H1 (cell line): Measurements from ENCODE around the gene PPP2R2C. TPM values are rescaled to one million over a fixed set of nuclear protein-coding genes. Genes with fewer than 3 reads are reported as not detected.

Source experiments
- CTCF ChIA-PET: fragments of 300-600 bp; sonication (Branson Sonifier 250); formaldehyde crosslinking; loops from one replicate; lab custom pipeline; 2021; ENCODE audit not compliant: partially characterized antibody; lab: Charles Lee
- POLR2A ChIA-PET: fragments of 300-600 bp; sonication (Branson Sonifier 250); formaldehyde crosslinking; loops from one replicate; lab custom pipeline; 2021; ENCODE audit warnings: inconsistent platforms; ENCODE audit not compliant: partially characterized antibody; lab: Charles Lee
- DNase-seq, 2 experiments: peaks; one replicate each; pipeline versions ENCODE4 v3.0.0 to v3.0.0-alpha.2; 2010 to 2022; ENCODE audit warnings: low spot score in 2 of 2, low read depth in 1 of 2, mixed read lengths in 1 of 2
- FAIRE-seq: peaks from 2 replicates; lab custom pipeline; 2011; peaks lifted over from hg19 to GRCh38; lab: Jason Lieb, UNC
- H2AFZ ChIP-seq: 2 replicates; pipeline ENCODE4 v1.8.1; 2012; ENCODE audit warnings: low read length, inconsistent platforms
- H2AK5ac ChIP-seq: 2 replicates; pipeline ENCODE4 v1.6.1; 2013; ENCODE audit warnings: low read depth, low read length
- H2BK120ac ChIP-seq: replicated peaks from 2 replicates; pipeline ENCODE3; 2013; ENCODE audit warnings: low read depth, low read length, inconsistent platforms
- H2BK12ac ChIP-seq: 2 replicates; pipeline ENCODE4 v1.6.1; 2013; ENCODE audit warnings: low read depth, low read length
- H2BK15ac ChIP-seq: 2 replicates; pipeline ENCODE4 v1.6.1; 2013; ENCODE audit warnings: low read length
- H2BK20ac ChIP-seq: 2 replicates; pipeline ENCODE4 v1.6.1; 2013; ENCODE audit warnings: low read length
- H2BK5ac ChIP-seq: 2 replicates; pipeline ENCODE4 v1.6.1; 2013; ENCODE audit warnings: low read depth, low read length
- H3K14ac ChIP-seq: 2 replicates; pipeline ENCODE4 v1.6.1; 2013; ENCODE audit warnings: inconsistent platforms; ENCODE audit not compliant: insufficient read length
- H3K18ac ChIP-seq: 2 replicates; pipeline ENCODE4 v1.6.1; 2013; ENCODE audit warnings: low read length; ENCODE audit errors: extremely low read depth
- H3K23ac ChIP-seq: 2 replicates; pipeline ENCODE4 v1.6.1; 2013; ENCODE audit warnings: inconsistent platforms; ENCODE audit not compliant: insufficient read length
- H3K23me2 ChIP-seq: 2 replicates; pipeline ENCODE4 v1.6.1; 2013; ENCODE audit warnings: low read depth, low read length
- H3K27ac ChIP-seq: 2 replicates; pipeline ENCODE4 v1.6.1; 2011; ENCODE audit warnings: low read depth, low read length, inconsistent platforms
- H3K27me3 ChIP-seq, 4 experiments: replicated peaks in 1 of 4; 1 replicate in 1 of 4; 2 replicates in 3 of 4; pipeline versions ENCODE4 v1.6.1 to v1.8.1; 2011 to 2013; ENCODE audit warnings: low read length in 3 of 4, mild to moderate bottlenecking in 3 of 4, inconsistent platforms in 2 of 4, mixed read lengths in 2 of 4, moderate library complexity in 1 of 4; ENCODE audit not compliant: control insufficient read depth in 3 of 4, insufficient read depth in 3 of 4; ENCODE audit errors: extremely low read depth in 1 of 4
- H3K36me3 ChIP-seq, 4 experiments: 2 replicates each; pipeline versions ENCODE4 v1.6.1 to v1.8.1; 2011 to 2013; ENCODE audit warnings: mild to moderate bottlenecking in 4 of 4, low read length in 3 of 4, moderate library complexity in 2 of 4, control low read depth in 1 of 4, inconsistent platforms in 1 of 4; ENCODE audit not compliant: insufficient read depth in 4 of 4, control insufficient read depth in 2 of 4
- H3K4ac ChIP-seq: replicated peaks from 2 replicates; pipeline ENCODE3; 2013; ENCODE audit warnings: low read length, low read depth, mixed read lengths, inconsistent platforms; ENCODE audit not compliant: insufficient read length
- H3K4me1 ChIP-seq, 4 experiments: replicated peaks in 1 of 4; 1 replicate in 1 of 4; 2 replicates in 3 of 4; pipeline versions ENCODE4 v1.6.1 to v1.8.1; 2011 to 2013; ENCODE audit warnings: low read length in 3 of 4, inconsistent platforms in 2 of 4, mixed read lengths in 1 of 4; ENCODE audit not compliant: insufficient read depth in 4 of 4, control insufficient read depth in 3 of 4
- H3K4me2 ChIP-seq, 2 experiments: 2 replicates each; pipeline versions ENCODE4 v1.6.1 to v1.8.1; 2011 to 2013; ENCODE audit warnings: low read depth in 2 of 2, low read length in 2 of 2, control low read depth in 1 of 2, inconsistent platforms in 1 of 2, mild to moderate bottlenecking in 1 of 2; ENCODE audit not compliant: insufficient read depth in 1 of 2
- H3K4me3 ChIP-seq, 4 experiments: fragments of 200-600, 300-600 bp in 1 of 4; sonication (generic), shearing (Covaris generic), sonication (Bioruptor Twin) in 1 of 4; 2 replicates each; pipeline versions ENCODE4 v1.5.1 to v1.8.1; 2011 to 2016; ENCODE audit warnings: low read length in 4 of 4, low read depth in 3 of 4, control low read depth in 2 of 4, inconsistent platforms in 2 of 4, mild to moderate bottlenecking in 2 of 4, mixed read lengths in 1 of 4, moderate library complexity in 1 of 4; ENCODE audit not compliant: insufficient read depth in 2 of 4; ENCODE audit errors: extremely low read depth in 1 of 4
- H3K56ac ChIP-seq: replicated peaks from 2 replicates; pipeline ENCODE3; 2013; ENCODE audit warnings: low read depth, mild to moderate bottlenecking, mixed read lengths, low read length, inconsistent platforms; ENCODE audit not compliant: insufficient read length
- H3K79me1 ChIP-seq: 2 replicates; pipeline ENCODE4 v1.6.1; 2013; ENCODE audit warnings: low read depth, low read length, control low read depth
- H3K79me2 ChIP-seq, 2 experiments: 2 replicates each; pipeline versions ENCODE4 v1.6.1 to v1.8.1; 2012 to 2013; ENCODE audit warnings: low read length in 2 of 2, mild to moderate bottlenecking in 2 of 2, inconsistent platforms in 1 of 2; ENCODE audit not compliant: insufficient read depth in 2 of 2, control insufficient read depth in 1 of 2
- H3K9ac ChIP-seq, 4 experiments: replicated peaks in 1 of 4; 1 replicate in 1 of 4; 2 replicates in 3 of 4; pipeline versions ENCODE4 v1.6.1 to v1.8.1; 2011 to 2013; ENCODE audit warnings: low read depth in 3 of 4, low read length in 3 of 4, control low read depth in 2 of 4, mild to moderate bottlenecking in 2 of 4, moderate library complexity in 2 of 4, inconsistent platforms in 1 of 4; ENCODE audit errors: extremely low read depth in 1 of 4
- H3K9me3 ChIP-seq, 2 experiments: 2 replicates each; pipeline versions ENCODE4 v1.6.1 to v1.8.1; 2012 to 2013; ENCODE audit warnings: mild to moderate bottlenecking in 2 of 2, moderate library complexity in 2 of 2, control low read depth in 1 of 2, inconsistent platforms in 1 of 2, low read depth in 1 of 2, low read length in 1 of 2, mixed read lengths in 1 of 2; ENCODE audit not compliant: insufficient read depth in 2 of 2
- H4K20me1 ChIP-seq, 2 experiments: replicated peaks in 1 of 2; 2 replicates each; pipeline versions ENCODE3 to v1.8.1; 2011 to 2013; ENCODE audit warnings: inconsistent platforms in 2 of 2, low read length in 2 of 2, mild to moderate bottlenecking in 1 of 2; ENCODE audit not compliant: insufficient read depth in 2 of 2, control insufficient read depth in 1 of 2
- H4K5ac ChIP-seq: 2 replicates; pipeline ENCODE4 v1.6.1; 2013; ENCODE audit warnings: low read length, low read depth, mixed read lengths, inconsistent platforms; ENCODE audit not compliant: insufficient read length
- H4K8ac ChIP-seq: 2 replicates; pipeline ENCODE4 v1.8.0; 2013; ENCODE audit warnings: mild to moderate bottlenecking, moderate library complexity, low read length, inconsistent platforms; ENCODE audit not compliant: insufficient read depth; ENCODE audit errors: extremely low read depth
- H4K91ac ChIP-seq: replicated peaks from 2 replicates; pipeline ENCODE3; 2013; ENCODE audit warnings: low read length, mixed read lengths, inconsistent platforms; ENCODE audit not compliant: insufficient read length
- ASH2L ChIP-seq: fragments of 200-600, 300-600 bp; sonication (generic); IDR thresholded peaks from one replicate; pipeline ENCODE4 v1.7.1; 2017; ENCODE audit warnings: low read length
- CTBP2 ChIP-seq: IDR thresholded peaks from 2 replicates; pipeline ENCODE4 v1.7.0; 2011; ENCODE audit warnings: borderline replicate concordance, mild to moderate bottlenecking, moderate library complexity, mixed read lengths, low read length; ENCODE audit not compliant: insufficient read depth, insufficient read length
- FOSL1 ChIP-seq: IDR thresholded peaks from 2 replicates; pipeline ENCODE4 v1.6.1; 2011; ENCODE audit warnings: mild to moderate bottlenecking, low read depth, low read length, moderate library complexity; ENCODE audit not compliant: insufficient read depth
- PHF8 ChIP-seq: fragments of 200-600 bp; sonication (generic); conservative IDR thresholded peaks from 2 replicates; pipeline ENCODE4 v1.7.1; 2012; ENCODE audit warnings: low read depth, mild to moderate bottlenecking, inconsistent platforms, low read length, moderate library complexity
- POLR2A ChIP-seq, 2 experiments: IDR thresholded peaks; 1 replicate in 1 of 2; 2 replicates in 1 of 2; pipeline ENCODE4 v1.6.1; 2011; ENCODE audit warnings: low read depth in 2 of 2, low read length in 2 of 2, mild to moderate bottlenecking in 2 of 2; ENCODE audit errors: control extremely low read depth in 1 of 2
- RAD21 ChIP-seq, 2 experiments: IDR thresholded peaks in 1 of 2; conservative IDR thresholded peaks in 1 of 2; 2 replicates each; pipeline ENCODE4 v1.6.1; 2011; ENCODE audit warnings: low read depth in 2 of 2, low read length in 2 of 2, improper control_type of control experiment in 1 of 2, inconsistent platforms in 1 of 2, mild to moderate bottlenecking in 1 of 2, moderate library complexity in 1 of 2
- SAP30 ChIP-seq: fragments of 300-600 bp; sonication (generic); IDR thresholded peaks from 2 replicates; pipeline ENCODE4 v1.7.1; 2012; ENCODE audit warnings: low read length, moderate library complexity, mild to moderate bottlenecking, inconsistent platforms; ENCODE audit not compliant: insufficient read depth, insufficient replicate concordance
- ZNF274 ChIP-seq: IDR thresholded peaks from 2 replicates; pipeline ENCODE4 v1.7.0; 2012; ENCODE audit warnings: low read length, borderline replicate concordance; ENCODE audit errors: extremely low read depth
- WGBS, 2 experiments: shearing (Covaris generic) in 1 of 2; methylation state at CpG; one replicate each; pipeline versions ENCODE4 v1.1.6 to v1.1.7; 2013 to 2015; ENCODE audit warnings: low lambda C conversion rate in 2 of 2, mixed read lengths in 2 of 2, inconsistent platforms in 1 of 2, low coverage in 1 of 2, missing lambda C conversion rate in 1 of 2; ENCODE audit not compliant: insufficient replicate concordance in 2 of 2, insufficient coverage in 1 of 2, insufficient read length in 1 of 2; ENCODE audit errors: extremely low coverage in 1 of 2, missing lambda C conversion rate in 1 of 2; 5-methylcytosine and 5-hydroxymethylcytosine counted together
- polyA plus RNA-seq, 7 experiments: library from polyadenylated mRNA; depleted of rRNA in 3 of 7; stranded (reverse) in 5 of 7; unstranded in 2 of 7; fragments of >200 nt in 5 of 7; fragments of 200-250 nt in 2 of 7; gene quantifications; 1 replicate in 5 of 7; 2 replicates in 1 of 7; 4 replicates in 1 of 7; pipeline versions ENCODE4 v1.2.1 to v1.2.3, GENCODE V29; 2011 to 2013; ENCODE audit warnings: missing spikeins in 2 of 7, mixed read lengths in 2 of 7
- total RNA-seq: library from RNA; stranded (reverse); fragmentation: NEBNext Ultra II Directional; extraction: Animal tissue kit (Norgen Biotek cat#: 25700); gene quantifications from 2 replicates; pipeline ENCODE4 v1.2.1, GENCODE V29; 2021
- TF ChIP-seq, protein P1 (sequence below), 3 experiments: IDR thresholded peaks; 1 replicate in 2 of 3; 2 replicates in 1 of 3; pipeline versions ENCODE4 v1.5.1 to v1.6.1; 2011; ENCODE audit warnings: low read length in 3 of 3, mild to moderate bottlenecking in 3 of 3, inconsistent platforms in 2 of 3, low read depth in 1 of 3, moderate library complexity in 1 of 3; ENCODE audit not compliant: insufficient read depth in 1 of 3; ENCODE audit errors: control extremely low read depth in 1 of 3

Gene PPP2R2C
- total and polyA plus RNA-seq, 2 of the 8 experiments (the other 6 are each of a cell fraction or from before 2014, with no cell fraction given) = 6.4 TPM

DNA sequence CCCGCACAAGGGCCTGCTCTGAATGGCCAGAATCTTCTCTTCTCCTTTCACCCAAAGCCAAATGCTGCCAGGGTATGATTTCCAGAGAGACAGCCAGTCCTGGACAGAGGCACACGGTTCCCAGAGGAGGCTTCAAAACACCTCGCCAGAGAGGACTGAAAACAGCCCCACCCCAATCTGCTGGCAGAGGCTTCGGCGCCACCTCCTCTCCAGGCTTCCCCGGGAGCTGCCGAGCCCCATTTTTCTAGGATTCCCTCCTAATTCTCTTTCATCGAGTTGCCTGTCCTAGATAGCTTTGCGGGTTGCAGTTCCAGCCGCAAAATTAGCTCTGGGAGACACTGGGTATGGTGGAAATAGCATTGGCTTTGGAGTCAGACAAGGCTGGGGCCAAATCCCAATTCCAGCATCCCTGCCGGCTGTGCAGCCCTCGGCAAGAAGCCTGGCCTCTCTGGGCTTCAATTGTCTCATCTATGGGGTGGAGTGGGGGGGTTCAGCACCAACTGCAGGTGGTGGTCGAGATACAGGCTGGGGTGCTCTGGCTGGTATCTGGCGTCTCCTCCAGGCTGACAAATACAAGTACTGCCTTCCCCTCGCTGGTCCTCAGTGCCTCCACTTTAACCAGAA lies 22.6 kb downstream of the PPP2R2C start:
- ChIA-PET CTCF (interaction anchor here (0.6 to 1.6 kb wide), 5 partner anchors 9 to 116 kb away, joined by 3 to 7 read pairs (median 4); no protein-coding TSS in a partner anchor), POLR2A (interaction anchor here (0.7 kb wide), 1 partner anchor 13 kb away, joined by 3 read pairs; no protein-coding TSS in a partner anchor)
- Histone ChIP-seq H3K27ac (no peak overlapping the region), H3K23me2 (no peaks in the 10 kb centered on the region), H4K20me1 (no peaks in the 10 kb centered on the region), H3K36me3 (no peaks in the 10 kb centered on the region), H3K4me3 (no peak overlapping the region), H3K9me3 (no peaks in the 10 kb centered on the region), H3K14ac (no peak overlapping the region), H4K5ac (no peak overlapping the region), H3K18ac (no peak overlapping the region; the same call in 1 of the 2 replicates), H2BK12ac (no peak overlapping the region), H3K4ac (no peak overlapping the region), H3K79me1 (no peaks in the 10 kb centered on the region), H3K27me3 (no peaks in the 10 kb centered on the region), H2AFZ (no peak overlapping the region), H4K91ac (no peak overlapping the region), H3K4me1 (peaks cover 0 to 7% (median 2%) of the 10 kb centered on the region in 4 experiments; a peak in 4 of 7 replicates), H2BK15ac (no peak overlapping the region), H3K4me2 (no peak overlapping the region), H3K56ac (no peak overlapping the region), H2BK20ac (no peak overlapping the region), H4K8ac (no peak overlapping the region), H3K23ac (no peak overlapping the region), H3K79me2 (no peaks in the 10 kb centered on the region), H3K9ac (no peak overlapping the region), H2BK120ac (no peak overlapping the region), H2AK5ac (no peak overlapping the region), H2BK5ac (no peak overlapping the region)
- TF ChIP-seq, protein P1, sequence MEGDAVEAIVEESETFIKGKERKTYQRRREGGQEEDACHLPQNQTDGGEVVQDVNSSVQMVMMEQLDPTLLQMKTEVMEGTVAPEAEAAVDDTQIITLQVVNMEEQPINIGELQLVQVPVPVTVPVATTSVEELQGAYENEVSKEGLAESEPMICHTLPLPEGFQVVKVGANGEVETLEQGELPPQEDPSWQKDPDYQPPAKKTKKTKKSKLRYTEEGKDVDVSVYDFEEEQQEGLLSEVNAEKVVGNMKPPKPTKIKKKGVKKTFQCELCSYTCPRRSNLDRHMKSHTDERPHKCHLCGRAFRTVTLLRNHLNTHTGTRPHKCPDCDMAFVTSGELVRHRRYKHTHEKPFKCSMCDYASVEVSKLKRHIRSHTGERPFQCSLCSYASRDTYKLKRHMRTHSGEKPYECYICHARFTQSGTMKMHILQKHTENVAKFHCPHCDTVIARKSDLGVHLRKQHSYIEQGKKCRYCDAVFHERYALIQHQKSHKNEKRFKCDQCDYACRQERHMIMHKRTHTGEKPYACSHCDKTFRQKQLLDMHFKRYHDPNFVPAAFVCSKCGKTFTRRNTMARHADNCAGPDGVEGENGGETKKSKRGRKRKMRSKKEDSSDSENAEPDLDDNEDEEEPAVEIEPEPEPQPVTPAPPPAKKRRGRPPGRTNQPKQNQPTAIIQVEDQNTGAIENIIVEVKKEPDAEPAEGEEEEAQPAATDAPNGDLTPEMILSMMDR (IDR thresholded peaks at IDR 0.05; ENCODE audit: control extremely low read depth in 1 of 3, insufficient read depth in 1 of 3, low read depth in 1 of 3, low read length in 3 of 3) = no peak
- TF ChIP-seq POLR2A (IDR thresholded peaks at IDR 0.05; ENCODE audit: control extremely low read depth in 1 of 2, low read depth in 2 of 2, low read length in 2 of 2) = no peak
- TF ChIP-seq PHF8 = no peak
- TF ChIP-seq CTBP2 = no peak
- TF ChIP-seq SAP30 = no peak
- TF ChIP-seq FOSL1 = no peak
- no peak for TF ChIP-seq ASH2L
- TF ChIP-seq RAD21 (IDR thresholded peaks at IDR 0.05 in 1 of 2, conservative IDR thresholded peaks at IDR 0.05 in 1 of 2; ENCODE audit: low read depth in 2 of 2, low read length in 2 of 2) = no peak; a peak in 1 of 4 replicates
- no peak for TF ChIP-seq ZNF274
- 85% methylated on average over 15 of the region's 15 CpGs; no CpG with 5 or more reads in 1 of the 2 experiments for WGBS, 2 experiments
- no peak for FAIRE-seq
- DNase-seq = no peak
